ENCODE results near the gene CITED1. TPM values are rescaled to one million over a fixed set of nuclear protein-coding genes. Genes with fewer than 3 reads are reported as not detected.

The CITED1 gene
- total RNA-seq, 1 donor from 2014 or later = 0.65 TPM

DNA sequence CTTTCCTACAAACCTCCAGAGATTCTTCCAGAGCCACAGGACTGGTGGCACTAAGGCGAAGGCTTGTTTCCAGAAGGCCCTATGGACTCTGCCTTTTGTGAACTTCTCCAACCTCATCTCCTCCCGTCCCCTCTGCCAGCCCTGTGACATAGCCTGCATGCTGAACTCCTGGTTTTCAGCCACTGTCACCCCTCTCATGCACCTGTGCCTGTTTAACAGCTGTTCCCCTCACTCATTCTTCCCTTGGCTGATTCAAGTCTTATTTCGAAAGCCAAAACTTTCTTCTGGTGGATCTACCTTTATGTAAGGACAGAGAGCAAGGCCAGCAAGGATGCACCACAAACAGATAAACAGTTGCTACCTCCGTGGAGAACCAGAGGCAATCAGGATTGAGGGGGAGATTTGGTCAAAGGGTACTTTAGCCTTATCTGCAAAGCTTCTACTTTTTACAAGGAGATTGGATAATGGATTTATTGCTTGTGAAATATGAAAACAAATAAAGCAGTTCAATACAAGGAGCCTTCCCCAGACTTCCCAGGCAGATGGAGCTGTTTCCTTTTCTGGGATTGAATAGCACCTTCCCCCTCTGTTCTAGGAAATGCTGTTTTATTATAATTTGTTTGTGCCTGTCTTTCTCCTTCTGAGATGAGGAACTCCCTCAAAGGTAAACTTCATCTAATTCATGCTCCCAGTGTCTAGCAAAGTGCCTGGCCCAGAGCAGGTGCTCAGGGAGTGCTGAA is 5.7 kb downstream of the CITED1 start:
- ATAC-seq (no peak), DNase-seq (no peak)
- TF ChIP-seq CTCF (IDR thresholded peaks at IDR 0.05) = no peak
- H3K4me3 ChIP-seq = no peak overlapping the region
- H3K9me3 ChIP-seq = no peaks in the 10 kb centered on the region
- no peak overlapping the region for H3K27ac ChIP-seq
- H3K27me3 ChIP-seq (ENCODE audit: low read depth) = peaks cover 10% of the 10 kb centered on the region
- H3K36me3 ChIP-seq = no peaks in the 10 kb centered on the region
- intact Hi-C loops (cut with DNase I) = no loop called here
- no peaks in the 10 kb centered on the region for H3K4me1 ChIP-seq

DNA sequence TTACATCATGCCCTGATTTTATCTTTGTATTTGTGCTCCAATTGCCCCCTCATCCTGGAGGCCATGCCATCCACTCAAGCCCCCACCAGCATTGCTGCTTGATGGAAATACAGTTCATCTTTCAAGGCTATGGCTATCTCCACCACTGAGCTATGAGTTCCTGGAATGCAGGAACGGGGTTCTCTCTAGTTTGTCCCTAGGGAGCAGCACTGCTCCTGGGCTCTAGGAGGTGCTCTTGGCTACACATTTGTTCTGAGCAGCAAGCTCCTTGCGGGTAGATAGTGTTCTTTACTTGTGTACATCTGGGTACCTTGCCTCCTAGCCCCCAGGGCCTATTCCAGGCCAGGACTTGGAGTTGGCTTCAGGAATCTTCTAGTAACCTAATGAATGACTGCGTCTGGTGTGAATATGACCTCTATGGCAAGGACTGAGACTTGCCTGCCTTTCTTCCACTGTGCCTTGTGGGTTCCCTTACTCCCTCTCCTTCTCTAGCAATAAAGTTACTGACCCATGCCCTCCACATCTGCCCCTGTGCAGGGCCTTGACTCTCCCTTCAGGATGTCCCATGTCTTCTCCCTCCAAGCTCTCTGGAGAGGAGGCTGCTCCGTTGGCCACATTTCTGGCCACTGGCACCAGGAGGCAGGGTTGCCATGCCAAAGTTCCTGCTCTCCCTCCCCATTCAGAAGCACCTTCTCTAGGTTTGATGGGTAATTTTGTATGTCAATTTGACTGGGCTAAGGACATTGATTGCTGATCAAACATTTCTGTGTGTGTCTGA is 7.6 kb downstream of the CITED1 start:
- no peak overlapping the region for H3K4me3 ChIP-seq
- H3K36me3 ChIP-seq = no peaks in the 10 kb centered on the region
- TF ChIP-seq CTCF (IDR thresholded peaks at IDR 0.05) = no peak
- no peak overlapping the region for H3K27ac ChIP-seq
- no peaks in the 10 kb centered on the region for H3K9me3 ChIP-seq
- DNase-seq = no peak
- H3K4me1 ChIP-seq = no peaks in the 10 kb centered on the region
- intact Hi-C loops (cut with DNase I) = no loop called here
- H3K27me3 ChIP-seq (ENCODE audit: low read depth) = no peaks in the 10 kb centered on the region
- peak; percentile 54 to 64 for ATAC-seq

GRCh38 chrX:72296991-72297390 is 8.7 kb downstream of the CITED1 start:
- no peak for ATAC-seq
- H3K4me1 ChIP-seq = no peaks in the 10 kb centered on the region
- no peaks in the 10 kb centered on the region for H3K36me3 ChIP-seq
- no peak overlapping the region for H3K27ac ChIP-seq
- DNase-seq = no peak
- no peaks in the 10 kb centered on the region for H3K27me3 ChIP-seq (ENCODE audit: low read depth)
- intact Hi-C loops (cut with DNase I) = no loop called here
- H3K4me3 ChIP-seq = no peak overlapping the region
- TF ChIP-seq CTCF (IDR thresholded peaks at IDR 0.05) = no peak
- H3K9me3 ChIP-seq = no peaks in the 10 kb centered on the region

GRCh38 chrX:72295745-72296144 is 10.0 kb downstream of the CITED1 start:
- DNase-seq (no peak), ATAC-seq (no peak)
- H3K36me3 ChIP-seq = no peaks in the 10 kb centered on the region
- no peaks in the 10 kb centered on the region for H3K9me3 ChIP-seq
- H3K4me1 ChIP-seq = no peaks in the 10 kb centered on the region
- no peak for TF ChIP-seq CTCF (IDR thresholded peaks at IDR 0.05)
- H3K4me3 ChIP-seq = no peak overlapping the region
- no peak overlapping the region for H3K27ac ChIP-seq
- H3K27me3 ChIP-seq (ENCODE audit: low read depth) = no peaks in the 10 kb centered on the region
- intact Hi-C loops (cut with DNase I) = no loop called here

GRCh38 chrX:72294497-72294896 is 11.2 kb downstream of the CITED1 start:
- H3K36me3 ChIP-seq = no peaks in the 10 kb centered on the region
- DNase-seq (no peak), ATAC-seq (no peak)
- intact Hi-C loops (cut with DNase I) = no loop called here
- no peak overlapping the region for H3K4me3 ChIP-seq
- H3K27ac ChIP-seq = no peak overlapping the region
- no peak for TF ChIP-seq CTCF (IDR thresholded peaks at IDR 0.05)
- no peaks in the 10 kb centered on the region for H3K9me3 ChIP-seq
- H3K4me1 ChIP-seq = no peaks in the 10 kb centered on the region
- H3K27me3 ChIP-seq (ENCODE audit: low read depth) = no peaks in the 10 kb centered on the region

All from lower lobe of right lung (tissue), 2 donors.